Thyroid gland (tissue), 4 donors: ENCODE data around the gene LACC1.

Experiments used
- CTCF ChIP-seq, 6 experiments: fragments of 200-600 bp in 3 of 6; fragments of 450-650 bp in 3 of 6; sonication (generic) in 3 of 6; IDR thresholded peaks; one replicate each; pipeline ENCODE4 v1.5.1; 2016 to 2019; ENCODE audit warnings: antibody characterized with exemption in 6 of 6, mild to moderate bottlenecking in 2 of 6, inconsistent platforms in 1 of 6, moderate library complexity in 1 of 6
- POLR2A ChIP-seq, 2 donors: fragments of 450-650 bp; IDR thresholded peaks; one replicate each; pipeline ENCODE4 v1.6.1; 2017; ENCODE audit warnings: antibody characterized with exemption in 2 of 2, mild to moderate bottlenecking in 2 of 2, moderate library complexity in 1 of 2

- TF ChIP-seq CTCF (IDR thresholded peaks at IDR 0.05) (no peak), POLR2A (IDR thresholded peaks at IDR 0.05) (no peak)
These were observed 38.9 kb downstream of the LACC1 start for GRCh38 chr13:43918636-43919035.
